SU-DHL-6 (cell line): ENCODE measurements around the gene PTGIS.

Experiments
- H2AFZ ChIP-seq: fragments of 200-600 bp; sonication (generic); 2 replicates; pipeline ENCODE4 v1.6.1; 2014; ENCODE audit warnings: low read depth, mild to moderate bottlenecking, moderate library complexity, mixed read lengths, antibody characterized with exemption, low read length; ENCODE audit not compliant: severe bottlenecking
- H3F3A ChIP-seq: fragments of 200-600 bp; shearing (Covaris generic); 2 replicates; pipeline ENCODE4 v1.6.0; 2016; ENCODE audit warnings: antibody characterized with exemption, mild to moderate bottlenecking; ENCODE audit not compliant: insufficient read depth
- H3K27ac ChIP-seq: fragments of 200-600 bp; sonication (generic); 2 replicates; pipeline ENCODE4 v1.5.1; 2016; ENCODE audit warnings: low read depth, mild to moderate bottlenecking, low read length, moderate library complexity, mixed read lengths
- H3K27me3 ChIP-seq: fragments of 200-600 bp; sonication (generic), shearing (Covaris generic); 2 replicates; pipeline ENCODE4 v1.6.0; 2014; ENCODE audit warnings: mild to moderate bottlenecking, low read length
- H3K36me3 ChIP-seq: fragments of 200-600 bp; sonication (generic); 2 replicates; pipeline ENCODE4 v1.6.1; 2014; ENCODE audit warnings: mild to moderate bottlenecking, low read length, mixed read lengths
- H3K4me2 ChIP-seq: fragments of 300-600, 200-600 bp; shearing (Covaris generic), sonication (generic); 2 replicates; pipeline ENCODE4 v1.6.0; 2014; ENCODE audit warnings: low read length, low read depth, mild to moderate bottlenecking; ENCODE audit not compliant: poor library complexity, severe bottlenecking
- H3K4me3 ChIP-seq: fragments of 200-600 bp; sonication (generic); 2 replicates; pipeline ENCODE4 v1.5.1; 2014; ENCODE audit warnings: antibody characterized with exemption, low read length, mild to moderate bottlenecking, mixed read lengths; ENCODE audit not compliant: insufficient read depth, poor library complexity, severe bottlenecking
- H3K79me2 ChIP-seq: fragments of 200-600 bp; sonication (generic); 2 replicates; pipeline ENCODE4 v1.6.1; 2014; ENCODE audit warnings: mild to moderate bottlenecking, low read length, moderate library complexity; ENCODE audit not compliant: insufficient read depth
- H3K9ac ChIP-seq: fragments of 200-600 bp; sonication (generic); 2 replicates; pipeline ENCODE4 v1.7.0; 2014; ENCODE audit warnings: mild to moderate bottlenecking, low read length
- H3K9me2 ChIP-seq: fragments of 200-600 bp; sonication (generic); replicated peaks from 2 replicates; pipeline ENCODE4 v1.6.1; 2014; ENCODE audit warnings: low read length; ENCODE audit not compliant: insufficient read depth
- H3K9me3 ChIP-seq: fragments of 200-600 bp; sonication (generic); 2 replicates; pipeline ENCODE4 v1.6.1; 2014; ENCODE audit warnings: low read length, mixed read lengths; ENCODE audit not compliant: insufficient read depth
- H4K20me1 ChIP-seq: fragments of 200-600 bp; sonication (generic); 2 replicates; pipeline ENCODE4 v1.6.1; 2014; ENCODE audit warnings: low read depth, mild to moderate bottlenecking, antibody characterized with exemption, low read length, moderate library complexity, mixed read lengths
- EZH2phosphoT487 ChIP-seq: fragments of 200-600 bp; sonication (generic), shearing (Covaris generic); conservative IDR thresholded peaks from 2 replicates; pipeline ENCODE4 v1.6.1; 2018; ENCODE audit warnings: mild to moderate bottlenecking, antibody characterized with exemption, low read length, moderate library complexity, mixed read lengths
- TF ChIP-seq, protein P1 (sequence below): fragments of 200-600 bp; sonication (generic); IDR thresholded peaks from one replicate; pipeline ENCODE4 v1.5.1; 2017; ENCODE audit warnings: antibody characterized with exemption, mild to moderate bottlenecking, low read length, moderate library complexity; ENCODE audit not compliant: insufficient read depth, poor library complexity, severe bottlenecking

Gene PTGIS

GRCh38 chr20:49518576-49518975 is 49.4 kb downstream of the PTGIS start:
- TF ChIP-seq, protein P1, sequence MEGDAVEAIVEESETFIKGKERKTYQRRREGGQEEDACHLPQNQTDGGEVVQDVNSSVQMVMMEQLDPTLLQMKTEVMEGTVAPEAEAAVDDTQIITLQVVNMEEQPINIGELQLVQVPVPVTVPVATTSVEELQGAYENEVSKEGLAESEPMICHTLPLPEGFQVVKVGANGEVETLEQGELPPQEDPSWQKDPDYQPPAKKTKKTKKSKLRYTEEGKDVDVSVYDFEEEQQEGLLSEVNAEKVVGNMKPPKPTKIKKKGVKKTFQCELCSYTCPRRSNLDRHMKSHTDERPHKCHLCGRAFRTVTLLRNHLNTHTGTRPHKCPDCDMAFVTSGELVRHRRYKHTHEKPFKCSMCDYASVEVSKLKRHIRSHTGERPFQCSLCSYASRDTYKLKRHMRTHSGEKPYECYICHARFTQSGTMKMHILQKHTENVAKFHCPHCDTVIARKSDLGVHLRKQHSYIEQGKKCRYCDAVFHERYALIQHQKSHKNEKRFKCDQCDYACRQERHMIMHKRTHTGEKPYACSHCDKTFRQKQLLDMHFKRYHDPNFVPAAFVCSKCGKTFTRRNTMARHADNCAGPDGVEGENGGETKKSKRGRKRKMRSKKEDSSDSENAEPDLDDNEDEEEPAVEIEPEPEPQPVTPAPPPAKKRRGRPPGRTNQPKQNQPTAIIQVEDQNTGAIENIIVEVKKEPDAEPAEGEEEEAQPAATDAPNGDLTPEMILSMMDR: no peak
- TF ChIP-seq EZH2phosphoT487: no peak
- no peak overlapping the region for H3K27ac ChIP-seq
- H3F3A ChIP-seq: no peaks in the 10 kb centered on the region
- no peaks in the 10 kb centered on the region for H3K9me2 ChIP-seq
- no peaks in the 10 kb centered on the region for H3K9me3 ChIP-seq
- H3K9ac ChIP-seq: no peak overlapping the region
- no peaks in the 10 kb centered on the region for H3K27me3 ChIP-seq
- H3K4me3 ChIP-seq: no peak overlapping the region
- no peak overlapping the region for H3K4me2 ChIP-seq
- no peak overlapping the region for H2AFZ ChIP-seq
- H4K20me1 ChIP-seq: no peaks in the 10 kb centered on the region
- no peaks in the 10 kb centered on the region for H3K79me2 ChIP-seq
- no peaks in the 10 kb centered on the region for H3K36me3 ChIP-seq

DNA sequence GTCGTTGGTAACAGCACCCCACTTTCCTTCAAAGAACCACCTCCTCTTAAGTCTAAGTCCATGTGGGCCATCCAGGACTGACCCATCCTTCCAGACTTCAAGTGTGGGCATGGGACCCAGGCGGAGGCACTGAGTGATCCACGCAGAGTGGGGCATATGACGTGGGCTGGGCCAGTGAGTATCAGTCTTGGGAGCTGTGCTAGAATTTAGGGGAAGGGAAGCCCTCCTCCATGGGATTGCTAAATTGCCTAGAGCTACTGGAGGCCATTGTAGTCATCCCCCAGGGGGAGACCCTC is 50.2 kb downstream of the PTGIS start:
- no peak overlapping the region for H3K27ac ChIP-seq
- H2AFZ ChIP-seq: no peak overlapping the region
- no peak overlapping the region for H3K4me2 ChIP-seq
- H3K9ac ChIP-seq: no peak overlapping the region
- no peaks in the 10 kb centered on the region for H3K9me2 ChIP-seq
- no peaks in the 10 kb centered on the region for H3K27me3 ChIP-seq
- H3K9me3 ChIP-seq: no peaks in the 10 kb centered on the region
- H3F3A ChIP-seq: no peaks in the 10 kb centered on the region
- no peaks in the 10 kb centered on the region for H4K20me1 ChIP-seq
- TF ChIP-seq, protein P1: no peak
- no peak for TF ChIP-seq EZH2phosphoT487
- no peaks in the 10 kb centered on the region for H3K36me3 ChIP-seq
- H3K4me3 ChIP-seq: no peak overlapping the region
- no peaks in the 10 kb centered on the region for H3K79me2 ChIP-seq

GRCh38 chr20:49516916-49517804 is 50.8 kb downstream of the PTGIS start:
- H3K36me3 ChIP-seq: no peaks in the 10 kb centered on the region
- H3K9me2 ChIP-seq: no peaks in the 10 kb centered on the region
- no peaks in the 10 kb centered on the region for H3K27me3 ChIP-seq
- TF ChIP-seq EZH2phosphoT487: no peak
- TF ChIP-seq, protein P1: no peak
- no peaks in the 10 kb centered on the region for H3K9me3 ChIP-seq
- H3F3A ChIP-seq: no peaks in the 10 kb centered on the region
- no peaks in the 10 kb centered on the region for H3K79me2 ChIP-seq
- no peak overlapping the region for H3K4me3 ChIP-seq
- no peak overlapping the region for H2AFZ ChIP-seq
- H3K4me2 ChIP-seq: no peak overlapping the region
- no peak overlapping the region for H3K9ac ChIP-seq
- no peaks in the 10 kb centered on the region for H4K20me1 ChIP-seq
- no peak overlapping the region for H3K27ac ChIP-seq
